Measurements from ENCODE around the gene SPPL2B.

Gene SPPL2B

GRCh38 chr19:2286402-2287140, 41.9 kb upstream of the SPPL2B start:
- Histone ChIP-seq H4K20me1 (ENCODE audit: insufficient read depth, low read length, poor library complexity, severe bottlenecking) (no peaks in the 10 kb centered on the region), H2AFZ (ENCODE audit: low read length) (no peak overlapping the region), H3K4me1 (ENCODE audit: insufficient read depth, low read length, poor library complexity, severe bottlenecking) (peaks cover 17% of the 10 kb centered on the region), H3K79me2 (ENCODE audit: insufficient read depth, low read length) (no peaks in the 10 kb centered on the region), H3K27me3 (ENCODE audit: insufficient read depth, low read length, poor library complexity, severe bottlenecking) (no peaks in the 10 kb centered on the region), H3K9me3 (ENCODE audit: insufficient read depth, low read depth, low read length) (no peaks in the 10 kb centered on the region), H3K9ac (ENCODE audit: low read depth, low read length, poor library complexity, severe bottlenecking) (no peak overlapping the region), H3K9me2 (replicated peaks; ENCODE audit: low read depth, low read length) (no peaks in the 10 kb centered on the region), H3K4me2 (ENCODE audit: low read depth, low read length, poor library complexity, severe bottlenecking) (no peak overlapping the region), H3K36me3 (ENCODE audit: insufficient read depth, low read length) (no peaks in the 10 kb centered on the region), H3F3A (ENCODE audit: low read depth) (no peaks in the 10 kb centered on the region), H3K4me3 (ENCODE audit: low read length, poor library complexity, severe bottlenecking) (no peak overlapping the region)
- TF ChIP-seq EZH2phosphoT487 (IDR thresholded peaks at IDR 0.05; ENCODE audit: borderline replicate concordance): no peak
- TF ChIP-seq CTCF (conservative IDR thresholded peaks at IDR 0.05; ENCODE audit: low read length): no peak

GRCh38 chr19:2287585-2288337, 40.7 kb upstream of the SPPL2B start:
- no peaks in the 10 kb centered on the region for H3K36me3 ChIP-seq (ENCODE audit: insufficient read depth, low read length)
- H3K9ac ChIP-seq (ENCODE audit: low read depth, low read length, poor library complexity, severe bottlenecking): peak overlapping the region; percentile 26
- H3K4me2 ChIP-seq (ENCODE audit: low read depth, low read length, poor library complexity, severe bottlenecking): no peak overlapping the region
- no peaks in the 10 kb centered on the region for H4K20me1 ChIP-seq (ENCODE audit: insufficient read depth, low read length, poor library complexity, severe bottlenecking)
- no peaks in the 10 kb centered on the region for H3K79me2 ChIP-seq (ENCODE audit: insufficient read depth, low read length)
- peaks cover 5% of the 10 kb centered on the region for H3K4me1 ChIP-seq (ENCODE audit: insufficient read depth, low read length, poor library complexity, severe bottlenecking)
- no peak overlapping the region for H3K4me3 ChIP-seq (ENCODE audit: low read length, poor library complexity, severe bottlenecking)
- H3F3A ChIP-seq (ENCODE audit: low read depth): no peaks in the 10 kb centered on the region
- TF ChIP-seq CTCF (conservative IDR thresholded peaks at IDR 0.05; ENCODE audit: low read length): no peak
- H3K27me3 ChIP-seq (ENCODE audit: insufficient read depth, low read length, poor library complexity, severe bottlenecking): no peaks in the 10 kb centered on the region
- no peak overlapping the region for H2AFZ ChIP-seq (ENCODE audit: low read length)
- no peaks in the 10 kb centered on the region for H3K9me3 ChIP-seq (ENCODE audit: insufficient read depth, low read depth, low read length)
- H3K9me2 ChIP-seq (replicated peaks; ENCODE audit: low read depth, low read length): no peaks in the 10 kb centered on the region

GRCh38 chr19:2288338-2288817, 40.1 kb upstream of the SPPL2B start:
- Histone ChIP-seq H3K9ac (ENCODE audit: low read depth, low read length, poor library complexity, severe bottlenecking) (no peak overlapping the region), H3K4me1 (ENCODE audit: insufficient read depth, low read length, poor library complexity, severe bottlenecking) (peaks cover 5% of the 10 kb centered on the region), H4K20me1 (ENCODE audit: insufficient read depth, low read length, poor library complexity, severe bottlenecking) (no peaks in the 10 kb centered on the region), H3K4me3 (ENCODE audit: low read length, poor library complexity, severe bottlenecking) (no peak overlapping the region), H3K27me3 (ENCODE audit: insufficient read depth, low read length, poor library complexity, severe bottlenecking) (no peaks in the 10 kb centered on the region), H3K4me2 (ENCODE audit: low read depth, low read length, poor library complexity, severe bottlenecking) (no peak overlapping the region), H3K36me3 (ENCODE audit: insufficient read depth, low read length) (no peaks in the 10 kb centered on the region), H3K9me2 (replicated peaks; ENCODE audit: low read depth, low read length) (no peaks in the 10 kb centered on the region), H3K9me3 (ENCODE audit: insufficient read depth, low read depth, low read length) (no peaks in the 10 kb centered on the region), H3K79me2 (ENCODE audit: insufficient read depth, low read length) (no peaks in the 10 kb centered on the region), H2AFZ (ENCODE audit: low read length) (no peak overlapping the region), H3F3A (ENCODE audit: low read depth) (no peaks in the 10 kb centered on the region)
- TF ChIP-seq CTCF (conservative IDR thresholded peaks at IDR 0.05; ENCODE audit: low read length): no peak
